HG02840 (cell line): Measurements from ENCODE around the gene IGSF3.

ENCODE experiments used
- ATAC-seq: cut with Tn5 transposase; IDR thresholded peaks from one replicate; pipeline ENCODE4 v1.9.1; 2021; ENCODE audit warnings: mild to moderate bottlenecking, moderate library complexity, moderate number of reproducible peaks; ENCODE audit not compliant: unreplicated experiment, low FRiP score

IGSF3 gene

DNA sequence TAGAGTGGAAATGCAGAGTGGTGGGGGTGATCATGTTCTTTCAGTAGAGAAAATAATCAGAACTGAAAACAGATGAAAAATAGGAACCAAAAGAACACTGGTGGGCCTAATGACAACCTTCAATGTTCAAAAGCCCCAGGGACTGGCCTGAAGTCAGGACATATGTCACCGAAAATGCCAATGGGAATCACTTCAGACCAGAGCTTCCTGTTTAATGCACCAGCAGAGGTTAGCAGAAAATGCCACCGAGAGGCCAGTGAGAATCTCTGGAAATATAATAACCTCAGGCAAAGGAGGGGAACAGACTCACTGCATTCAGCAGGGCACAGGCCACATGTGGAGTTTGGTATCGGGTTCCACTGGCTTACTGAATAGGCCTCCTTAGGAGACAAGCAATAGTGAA, 80.8 kb downstream of the IGSF3 start:
- peak; percentile 67 for ATAC-seq

GRCh38 chr1:116585886-116586285, 81.6 kb downstream of the IGSF3 start:
- ATAC-seq: no peak

DNA sequence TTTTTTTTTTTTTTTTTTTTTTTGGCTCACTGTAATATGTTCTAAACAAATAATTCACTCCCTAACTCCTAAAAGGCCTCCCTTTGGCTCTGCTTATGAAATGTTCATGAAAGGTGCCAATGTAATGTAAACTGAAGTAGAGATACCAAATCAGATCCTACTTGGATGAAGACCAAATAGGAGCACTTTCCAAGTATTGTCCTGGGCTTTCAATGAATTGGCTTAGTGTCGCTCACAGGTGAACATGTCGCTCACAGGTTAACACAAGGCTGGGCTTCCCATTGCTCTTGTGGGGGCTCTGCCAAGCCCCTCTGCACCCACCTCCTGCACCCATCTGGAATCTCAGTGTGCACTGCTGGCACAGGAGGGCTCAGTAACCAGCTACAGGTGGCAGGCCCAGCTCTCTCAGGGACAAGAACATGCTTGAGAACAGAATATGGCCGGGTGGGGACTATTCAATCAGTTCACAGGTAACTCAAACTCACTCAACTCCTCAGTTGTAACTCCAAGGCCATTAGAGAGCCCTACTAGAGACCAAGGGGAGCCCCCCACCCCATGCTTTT, 86.1 kb downstream of the IGSF3 start:
- no peak for ATAC-seq

DNA sequence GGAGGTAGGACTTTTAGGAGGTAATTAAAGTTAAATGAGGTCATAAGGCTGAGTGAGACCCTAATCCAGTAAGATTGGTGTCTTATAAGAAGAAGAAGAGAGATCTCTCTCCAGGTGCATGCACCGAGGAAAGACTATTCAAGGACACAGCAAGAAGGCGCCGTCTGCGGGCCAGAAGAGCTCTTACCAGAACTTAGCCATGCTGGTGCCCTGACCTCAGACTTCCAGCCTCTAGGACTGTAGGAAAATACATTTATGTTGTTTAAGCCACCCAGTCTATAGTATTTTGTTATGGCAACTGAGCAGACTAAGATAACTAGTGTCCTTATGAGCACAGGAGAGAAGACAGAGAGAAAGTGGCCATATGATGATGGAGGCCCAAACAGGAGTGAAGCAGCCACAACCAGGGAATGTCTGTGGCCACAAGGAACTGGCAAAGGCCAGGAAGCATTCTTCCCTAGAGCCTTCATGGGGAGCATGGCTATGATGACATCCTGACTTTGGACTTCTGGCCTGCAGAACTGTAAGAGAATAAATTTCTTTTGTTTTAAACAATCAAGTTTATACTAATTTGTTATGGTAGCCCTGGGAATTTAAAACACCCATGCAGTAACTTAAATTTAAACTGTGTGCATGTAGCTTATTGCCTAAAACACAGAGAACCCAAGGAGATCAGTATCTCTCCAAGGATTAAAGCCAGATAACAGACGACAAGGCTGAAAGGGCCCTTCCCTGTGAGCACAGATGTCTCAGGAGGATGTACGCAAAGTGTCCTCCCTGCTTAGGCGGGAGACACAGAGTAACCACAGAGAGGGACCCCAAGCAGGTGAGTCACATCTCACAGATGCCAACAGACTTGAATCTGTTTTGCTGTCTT, 86.8 kb downstream of the IGSF3 start:
- ATAC-seq: no peak

DNA sequence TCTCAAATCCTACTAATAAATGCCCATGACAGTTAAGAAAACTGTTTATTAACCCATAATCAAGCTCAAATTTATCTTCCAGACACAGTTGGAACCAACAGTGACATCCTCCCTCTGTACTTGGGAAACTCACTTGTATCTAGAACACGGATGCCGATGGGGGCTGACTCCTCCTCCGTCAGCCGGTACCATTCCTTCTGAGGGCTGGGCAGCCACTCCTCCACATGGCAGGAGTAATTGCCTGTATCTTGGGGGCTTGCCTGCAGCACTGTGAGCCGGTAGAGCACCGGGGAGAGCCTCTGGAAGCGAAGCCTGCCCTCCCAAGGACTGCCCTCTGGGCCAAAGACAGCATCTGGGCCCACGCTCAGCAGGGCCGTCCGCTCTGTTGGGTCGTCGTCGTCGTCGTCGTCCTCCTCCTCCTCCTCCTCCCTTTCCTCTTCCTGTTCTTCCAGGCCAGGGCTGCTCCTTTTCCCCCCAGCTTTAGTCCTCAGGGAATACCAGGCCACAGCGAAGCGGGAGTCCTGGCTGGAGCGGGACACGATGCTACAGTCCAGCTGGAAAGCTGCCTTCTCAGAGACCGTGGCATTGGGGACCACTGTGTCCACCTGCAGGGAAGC, 88.2 kb downstream of the IGSF3 start:
- ATAC-seq: no peak

- ATAC-seq: no peak
Observed at GRCh38 chr1:116578581-116578980, 89.0 kb downstream of the IGSF3 start.

GRCh38 chr1:116577759-116578314, 89.7 kb downstream of the IGSF3 start:
- ATAC-seq: no peak

DNA sequence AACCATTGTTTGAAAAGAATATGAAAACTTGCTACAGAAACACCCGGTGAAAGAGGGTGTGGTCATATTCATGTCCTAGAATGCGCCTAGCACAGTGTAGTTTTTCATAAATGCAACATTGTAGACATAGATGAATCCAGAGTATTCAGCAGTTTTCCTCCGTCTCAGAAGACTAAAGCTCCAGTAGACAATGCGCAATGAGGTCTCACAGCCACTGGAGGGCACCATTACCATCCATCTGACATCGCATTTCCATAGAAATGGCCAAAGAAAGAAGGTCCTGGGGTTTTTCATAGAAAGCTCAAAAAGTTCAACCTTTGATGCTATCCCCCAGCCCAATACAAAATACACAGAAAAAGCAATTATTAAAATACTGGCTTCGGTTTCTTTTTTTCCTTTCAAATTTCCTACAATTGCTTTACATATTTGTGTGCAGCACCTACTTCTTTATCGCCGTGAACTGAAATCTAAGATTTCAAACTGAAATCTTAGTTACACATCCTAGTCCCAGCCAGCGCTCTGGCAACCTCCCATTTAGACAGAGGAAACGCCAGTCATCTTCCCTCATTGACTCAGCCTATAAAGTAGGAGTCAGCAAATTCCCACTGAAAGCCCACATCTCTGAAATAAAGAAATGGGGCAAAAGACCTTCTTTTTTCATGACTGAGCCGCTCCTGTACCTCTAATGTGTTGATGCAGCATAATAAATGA, 92.8 kb downstream of the IGSF3 start:
- ATAC-seq: no peak

DNA sequence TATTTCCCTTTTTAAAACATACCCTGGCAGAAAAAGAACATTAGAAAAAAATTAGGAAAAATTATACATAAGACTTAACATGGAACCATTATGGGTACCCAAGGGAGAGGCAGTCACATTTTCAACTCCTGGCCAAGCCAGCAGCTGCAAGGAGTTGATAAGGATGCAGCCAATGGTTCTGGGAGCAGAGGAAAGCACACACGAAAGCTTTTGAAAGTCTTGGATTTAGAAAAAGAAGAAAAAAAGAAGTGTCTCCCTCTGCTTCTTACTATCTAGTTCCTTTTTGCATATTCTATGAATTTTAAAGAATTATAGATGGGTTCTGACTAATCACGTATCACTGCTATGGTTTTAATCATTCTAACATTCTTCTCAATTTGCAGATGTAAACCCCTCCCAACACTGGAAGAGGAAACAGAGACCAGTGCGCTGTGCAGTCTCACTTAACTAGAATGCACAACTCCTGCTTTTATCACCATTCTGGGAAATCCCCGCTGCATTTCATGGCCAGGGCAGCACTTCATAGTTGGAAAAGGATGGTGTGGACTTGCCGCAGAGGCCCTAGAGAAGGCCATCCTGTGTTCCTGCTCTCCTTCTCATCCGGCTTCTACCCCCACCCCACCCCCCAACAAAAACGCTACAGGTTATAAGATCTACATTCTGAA, 94.0 kb downstream of the IGSF3 start:
- ATAC-seq: no peak

GRCh38 chr1:116572771-116573430, 94.6 kb downstream of the IGSF3 start:
- no peak for ATAC-seq

DNA sequence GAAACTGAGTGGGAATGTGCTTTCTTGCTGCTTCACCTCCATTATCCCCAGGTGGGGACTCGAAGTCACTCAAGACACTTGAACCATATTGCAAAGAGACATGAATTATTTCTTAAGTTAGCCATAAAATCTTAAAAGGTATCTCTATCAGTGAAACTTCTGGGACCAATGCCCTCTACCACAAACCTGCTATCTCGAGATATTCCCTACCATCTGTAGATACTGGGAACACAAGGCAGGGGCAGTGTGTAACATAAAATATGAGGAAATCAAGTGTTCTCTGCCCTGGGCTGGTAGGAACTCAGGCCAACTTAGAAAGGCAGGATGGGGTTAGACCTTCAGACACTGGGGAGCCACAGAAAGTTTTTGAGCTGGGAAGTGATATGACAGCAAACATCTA, 95.4 kb downstream of the IGSF3 start:
- ATAC-seq: no peak

- no peak for ATAC-seq
Observed at GRCh38 chr1:116571215-116571919, 96.2 kb downstream of the IGSF3 start.

- ATAC-seq: peak; percentile 52
Observed at GRCh38 chr1:116570358-116571214, 96.9 kb downstream of the IGSF3 start, which contains the start of gene CD58. TSS of gene CD58 (minus strand) at chr1:116571026. CDS start at chr1:116570972, 54 bp downstream.

DNA sequence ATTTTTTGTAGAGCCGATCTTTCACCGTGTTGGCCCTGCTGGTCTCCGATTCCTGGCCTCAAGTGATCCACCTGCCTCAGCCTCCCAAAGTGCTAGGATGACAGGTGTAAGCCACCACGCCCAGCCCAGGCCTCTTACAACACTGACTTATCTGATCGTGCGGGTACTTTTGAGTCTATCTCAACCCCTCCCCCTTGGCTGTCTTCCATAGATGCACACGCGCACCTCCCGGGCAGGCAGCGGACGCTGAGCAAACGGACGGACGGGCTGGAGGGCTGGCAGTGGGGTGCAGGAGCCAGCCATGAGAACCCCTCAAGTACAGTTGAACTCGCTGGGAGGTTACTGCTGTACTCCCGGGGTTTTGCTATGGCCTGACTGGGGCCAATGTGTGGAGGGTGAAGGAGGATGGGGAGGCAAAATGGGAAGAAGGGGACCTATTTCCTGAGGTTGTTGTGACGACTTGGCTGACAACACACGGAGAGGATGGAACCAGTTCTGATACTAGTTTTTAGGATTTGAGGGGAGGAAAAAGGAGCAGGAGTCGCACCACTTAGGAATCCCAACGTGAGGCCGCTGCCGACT, 97.7 kb downstream of the IGSF3 start:
- no peak for ATAC-seq

DNA sequence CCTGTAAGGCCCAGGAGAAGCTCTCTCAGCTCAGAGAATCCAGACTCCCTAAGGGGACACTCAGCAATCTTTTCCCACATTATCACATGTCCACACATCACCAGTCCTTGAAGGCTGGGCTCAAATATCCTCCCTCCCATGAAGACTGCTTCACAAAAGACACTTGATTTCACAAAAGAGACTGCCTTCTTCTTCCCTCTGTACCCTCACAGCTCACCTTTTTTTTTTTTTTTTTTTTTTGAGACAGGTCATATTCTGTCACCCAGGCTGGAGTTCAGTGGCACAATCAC, 98.2 kb downstream of the IGSF3 start:
- no peak for ATAC-seq

DNA sequence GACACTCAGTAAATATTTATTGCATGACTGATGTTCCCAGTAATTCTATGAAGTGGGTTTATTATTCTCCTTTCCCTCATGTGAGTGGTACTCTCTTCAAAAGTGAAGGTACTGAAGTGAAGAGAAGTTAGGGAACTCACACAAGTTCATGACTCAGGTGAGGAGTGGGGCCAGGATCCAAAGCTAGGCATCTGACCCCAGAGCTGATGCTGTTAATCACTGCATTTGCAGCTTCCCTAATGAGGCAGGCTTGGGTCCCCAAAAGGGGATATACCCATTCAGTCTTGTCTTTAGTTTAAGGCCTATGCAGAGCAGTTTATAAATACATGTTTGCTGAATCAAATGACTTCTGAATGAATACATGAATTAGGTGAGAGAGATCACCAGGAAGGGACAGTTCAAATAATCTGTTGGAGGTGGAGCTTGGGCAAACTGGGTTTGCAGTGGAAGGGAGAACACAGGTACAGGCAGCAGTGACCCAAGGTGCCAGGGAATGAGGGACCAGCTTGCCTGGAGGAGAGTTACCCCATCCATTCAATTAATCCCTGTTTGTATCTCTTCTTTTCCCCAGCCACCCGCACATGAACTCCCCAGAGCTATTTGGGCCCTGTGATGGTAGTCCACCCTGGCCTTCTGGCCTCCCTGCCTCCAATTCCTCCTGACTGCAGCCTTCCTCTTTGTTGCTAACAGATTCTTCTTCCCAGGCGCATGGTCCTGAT, 98.7 kb downstream of the IGSF3 start:
- no peak for ATAC-seq
